ENCODE measurements around the gene TINCR.

- no peak for TF ChIP-seq CTCF (conservative IDR thresholded peaks at IDR 0.05)
- TF ChIP-seq EZH2 (IDR thresholded peaks at IDR 0.05; ENCODE audit: low read depth): no peak
Measured at GRCh38 chr19:5603626-5604025, 35.9 kb upstream of the TINCR start.

All from PC-9 (cell line).